DOHH2 (cell line): ENCODE measurements around the gene NRAS.

Source experiments
- H3F3A ChIP-seq: fragments of 200-600 bp; sonication (generic), shearing (Covaris generic); 2 replicates; pipeline ENCODE4 v1.6.0; 2016; ENCODE audit warnings: antibody characterized with exemption, mild to moderate bottlenecking; ENCODE audit not compliant: control insufficient read depth, insufficient read depth
- H3K27ac ChIP-seq: fragments of 200-600 bp; sonication (generic); 2 replicates; pipeline ENCODE4 v1.5.1; 2014; ENCODE audit warnings: low read depth, mild to moderate bottlenecking, low read length, moderate library complexity
- H3K27me3 ChIP-seq: fragments of 200-600 bp; sonication (generic); 2 replicates; pipeline ENCODE4 v1.6.1; 2014; ENCODE audit warnings: mild to moderate bottlenecking, low read length, mixed read lengths; ENCODE audit not compliant: control insufficient read depth
- H3K36me3 ChIP-seq: fragments of 200-600 bp; sonication (generic); 2 replicates; pipeline ENCODE4 v1.6.1; 2014; ENCODE audit warnings: mild to moderate bottlenecking, low read length, moderate library complexity, mixed read lengths; ENCODE audit not compliant: control insufficient read depth
- H3K4me1 ChIP-seq: fragments of 200-600 bp; sonication (generic); 2 replicates; pipeline ENCODE4 v1.6.1; 2014; ENCODE audit warnings: mild to moderate bottlenecking, low read length, mixed read lengths; ENCODE audit not compliant: control insufficient read depth
- H3K4me2 ChIP-seq: fragments of 200-600 bp; sonication (generic); 2 replicates; pipeline ENCODE4 v1.6.0; 2014; ENCODE audit warnings: mild to moderate bottlenecking, low read length, moderate library complexity
- H3K4me3 ChIP-seq: fragments of 200-600 bp; sonication (generic); 2 replicates; pipeline ENCODE4 v1.5.1; 2014; ENCODE audit warnings: mild to moderate bottlenecking, low read length, mixed read lengths
- H3K79me2 ChIP-seq: fragments of 200-600 bp; sonication (generic); 2 replicates; pipeline ENCODE4 v1.6.1; 2014; ENCODE audit warnings: mild to moderate bottlenecking, low read length, mixed read lengths; ENCODE audit not compliant: control insufficient read depth
- H3K9me2 ChIP-seq: fragments of 200-600 bp; sonication (generic); replicated peaks from 2 replicates; pipeline ENCODE4 v1.6.1; 2014; ENCODE audit warnings: mild to moderate bottlenecking, low read length, mixed read lengths; ENCODE audit not compliant: control insufficient read depth
- H3K9me3 ChIP-seq: fragments of 200-600 bp; sonication (generic); 2 replicates; pipeline ENCODE4 v1.6.1; 2014; ENCODE audit warnings: antibody characterized with exemption, low read length, mixed read lengths; ENCODE audit not compliant: control insufficient read depth, insufficient read depth
- H4K20me1 ChIP-seq: fragments of 200-600 bp; sonication (generic); 2 replicates; pipeline ENCODE4 v1.6.0; 2014; ENCODE audit warnings: low read depth, mild to moderate bottlenecking, antibody characterized with exemption, low read length, moderate library complexity; ENCODE audit not compliant: control insufficient read depth, insufficient read depth
- CTCF ChIP-seq: fragments of 200-600 bp; sonication (generic); IDR thresholded peaks from one replicate; pipeline ENCODE4 v1.5.1; 2014; ENCODE audit warnings: antibody characterized with exemption, mild to moderate bottlenecking, low read depth, low read length; ENCODE audit not compliant: poor library complexity, severe bottlenecking
- EZH2phosphoT487 ChIP-seq: fragments of 200-600 bp; sonication (generic); IDR thresholded peaks from 2 replicates; pipeline ENCODE4 v1.6.1; 2017; ENCODE audit warnings: borderline replicate concordance, mild to moderate bottlenecking, antibody characterized with exemption, low read length, moderate library complexity, mixed read lengths

NRAS gene

GRCh38 chr1:114670083-114671010 lies 46.2 kb downstream of the NRAS start:
- Histone ChIP-seq H3K79me2 (no peaks in the 10 kb centered on the region), H4K20me1 (no peaks in the 10 kb centered on the region), H3K9me2 (no peaks in the 10 kb centered on the region), H3K27ac (no peak overlapping the region), H3K36me3 (no peaks in the 10 kb centered on the region), H3F3A (no peaks in the 10 kb centered on the region), H3K4me1 (peaks cover 14% of the 10 kb centered on the region), H3K4me3 (peak overlapping the region; percentile 84), H3K9me3 (no peaks in the 10 kb centered on the region), H3K4me2 (peak overlapping the region; percentile 96), H3K27me3 (peaks cover 17% of the 10 kb centered on the region)
- no peak for TF ChIP-seq CTCF
- no peak for TF ChIP-seq EZH2phosphoT487

DNA sequence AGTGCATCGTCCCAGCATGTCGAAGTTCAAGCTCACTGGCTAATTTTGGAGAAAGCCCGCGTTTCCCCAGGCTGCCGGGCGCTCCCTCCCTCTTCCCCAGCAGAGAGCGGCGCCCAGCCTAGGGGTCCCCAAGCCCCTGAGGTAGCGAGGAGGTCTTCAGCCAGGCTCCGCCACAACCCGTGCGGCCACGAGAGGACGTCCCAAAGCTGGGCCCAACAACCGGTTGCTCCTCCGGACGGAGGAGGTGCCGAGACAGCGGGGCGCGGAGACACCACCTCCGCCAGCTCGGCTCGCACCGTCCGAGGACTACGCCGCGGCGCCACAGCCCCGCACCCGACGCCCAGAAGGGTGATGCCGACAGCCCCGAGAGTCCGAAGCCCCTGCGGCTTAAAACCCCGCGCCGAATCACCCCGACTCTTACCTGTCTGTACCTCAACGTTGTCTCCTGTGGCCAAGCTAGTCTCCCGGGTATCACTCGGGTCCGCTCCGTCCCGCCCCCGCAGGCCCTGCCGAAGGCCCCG lies 46.9 kb downstream of the NRAS start, which contains the start of gene DENND2C:
Gene DENND2C, minus strand, starts transcription at position 488 of the 521 bp plus-strand sequence. CDS start 44,065 bp downstream, outside the sequence.
- Histone ChIP-seq H3K79me2 (no peaks in the 10 kb centered on the region), H3K9me3 (no peaks in the 10 kb centered on the region), H3K4me3 (peak within 1 kb of the TSS; percentile 84), H3K27ac (no peak within 1 kb of the TSS), H3K27me3 (peaks cover 17% of the 10 kb centered on the region), H3K9me2 (no peaks in the 10 kb centered on the region), H3K4me2 (peak within 1 kb of the TSS; percentile 96), H3K36me3 (no peaks in the 10 kb centered on the region), H3K4me1 (peaks cover 14% of the 10 kb centered on the region), H3F3A (no peaks in the 10 kb centered on the region), H4K20me1 (no peaks in the 10 kb centered on the region)
- TF ChIP-seq EZH2phosphoT487 (no peak), CTCF (peak; percentile 32)

GRCh38 chr1:114668784-114669561 lies 47.6 kb downstream of the NRAS start:
- no peaks in the 10 kb centered on the region for H3K79me2 ChIP-seq
- peak overlapping the region; percentile 96 for H3K4me2 ChIP-seq
- no peak overlapping the region for H3K27ac ChIP-seq
- H4K20me1 ChIP-seq: no peaks in the 10 kb centered on the region
- H3K36me3 ChIP-seq: no peaks in the 10 kb centered on the region
- no peaks in the 10 kb centered on the region for H3K9me2 ChIP-seq
- H3K9me3 ChIP-seq: no peaks in the 10 kb centered on the region
- peaks cover 14% of the 10 kb centered on the region for H3K4me1 ChIP-seq
- H3K4me3 ChIP-seq: peak overlapping the region; percentile 84
- no peaks in the 10 kb centered on the region for H3F3A ChIP-seq
- peaks cover 13% of the 10 kb centered on the region for H3K27me3 ChIP-seq
- TF ChIP-seq CTCF (no peak), EZH2phosphoT487 (no peak)
